ENCODE results near the gene ZNF672.

ZNF672 gene

GRCh38 chr1:248853663-248854375 is 15.8 kb downstream of the ZNF672 start:
- H3K4me1 ChIP-seq (ENCODE audit: control insufficient read depth, insufficient read depth, low read length), result peaks cover 19% of the 10 kb centered on the region
- no peaks in the 10 kb centered on the region for H3K27me3 ChIP-seq (ENCODE audit: control insufficient read depth in 1 of 2, insufficient read depth in 2 of 2, low read length in 2 of 2)
- H3K9ac ChIP-seq (ENCODE audit: low read length in 2 of 2), result no peak overlapping the region
- H3K36me3 ChIP-seq (ENCODE audit: control insufficient read depth in 2 of 2, insufficient read depth in 2 of 2, low read length in 2 of 2), result peaks cover 26 to 32% of the 10 kb centered on the region in 2 donors
- no peaks in the 10 kb centered on the region for H3K9me3 ChIP-seq (ENCODE audit: control insufficient read depth in 2 of 2, low read length in 2 of 2)
- H3K4me3 ChIP-seq (ENCODE audit: low read length in 2 of 2), result no peak overlapping the region
- no peak overlapping the region for H3K27ac ChIP-seq (ENCODE audit: low read length)

- Histone ChIP-seq H3K4me3 (ENCODE audit: low read length in 2 of 2) (no peak overlapping the region), H3K9me3 (ENCODE audit: control insufficient read depth in 2 of 2, low read length in 2 of 2) (no peaks in the 10 kb centered on the region), H3K27me3 (ENCODE audit: control insufficient read depth in 1 of 2, insufficient read depth in 2 of 2, low read length in 2 of 2) (no peaks in the 10 kb centered on the region), H3K4me1 (ENCODE audit: control insufficient read depth, insufficient read depth, low read length) (peaks cover 23% of the 10 kb centered on the region), H3K9ac (ENCODE audit: low read length in 2 of 2) (no peak overlapping the region), H3K36me3 (ENCODE audit: control insufficient read depth in 2 of 2, insufficient read depth in 2 of 2, low read length in 2 of 2) (peaks cover 11 to 22% of the 10 kb centered on the region in 2 donors), H3K27ac (ENCODE audit: low read length) (no peak overlapping the region)
These were observed 17.6 kb downstream of the ZNF672 start for GRCh38 chr1:248855580-248855979.

GRCh38 chr1:248856176-248856575 is 18.2 kb downstream of the ZNF672 start:
- Histone ChIP-seq H3K4me3 (ENCODE audit: low read length in 2 of 2) (no peak overlapping the region), H3K9ac (ENCODE audit: low read length in 2 of 2) (no peak overlapping the region), H3K4me1 (ENCODE audit: control insufficient read depth, insufficient read depth, low read length) (peaks cover 23% of the 10 kb centered on the region), H3K36me3 (ENCODE audit: control insufficient read depth in 2 of 2, insufficient read depth in 2 of 2, low read length in 2 of 2) (peaks cover 11 to 21% of the 10 kb centered on the region in 2 donors), H3K27me3 (ENCODE audit: control insufficient read depth in 1 of 2, insufficient read depth in 2 of 2, low read length in 2 of 2) (no peaks in the 10 kb centered on the region), H3K27ac (ENCODE audit: low read length) (no peak overlapping the region), H3K9me3 (ENCODE audit: control insufficient read depth in 2 of 2, low read length in 2 of 2) (no peaks in the 10 kb centered on the region)

- Histone ChIP-seq H3K36me3 (ENCODE audit: control insufficient read depth in 2 of 2, insufficient read depth in 2 of 2, low read length in 2 of 2) (peaks cover 11 to 19% of the 10 kb centered on the region in 2 donors), H3K4me1 (ENCODE audit: control insufficient read depth, insufficient read depth, low read length) (peaks cover 23% of the 10 kb centered on the region), H3K4me3 (ENCODE audit: low read length in 2 of 2) (peak overlapping the region; percentile 75 to 84), H3K9me3 (ENCODE audit: control insufficient read depth in 2 of 2, low read length in 2 of 2) (no peaks in the 10 kb centered on the region), H3K9ac (ENCODE audit: low read length in 2 of 2) (no peak overlapping the region), H3K27me3 (ENCODE audit: control insufficient read depth in 1 of 2, insufficient read depth in 2 of 2, low read length in 2 of 2) (no peaks in the 10 kb centered on the region), H3K27ac (ENCODE audit: low read length) (no peak overlapping the region)
These were observed 19.2 kb downstream of the ZNF672 start for GRCh38 chr1:248857201-248857600.

- Histone ChIP-seq H3K4me3 (ENCODE audit: low read length in 2 of 2) (peak overlapping the region; percentile 75 to 84), H3K4me1 (ENCODE audit: control insufficient read depth, insufficient read depth, low read length) (peaks cover 24% of the 10 kb centered on the region), H3K9me3 (ENCODE audit: control insufficient read depth in 2 of 2, low read length in 2 of 2) (no peaks in the 10 kb centered on the region), H3K27me3 (ENCODE audit: control insufficient read depth in 1 of 2, insufficient read depth in 2 of 2, low read length in 2 of 2) (no peaks in the 10 kb centered on the region), H3K36me3 (ENCODE audit: control insufficient read depth in 2 of 2, insufficient read depth in 2 of 2, low read length in 2 of 2) (peaks cover 11 to 19% of the 10 kb centered on the region in 2 donors), H3K9ac (ENCODE audit: low read length in 2 of 2) (peak overlapping the region; percentile 79 to 94), H3K27ac (ENCODE audit: low read length) (no peak overlapping the region)
These were observed 19.7 kb downstream of the ZNF672 start for GRCh38 chr1:248857749-248858095.

GRCh38 chr1:248858096-248858890 is 20.3 kb downstream of the ZNF672 start:
- H3K27me3 ChIP-seq (ENCODE audit: control insufficient read depth in 1 of 2, insufficient read depth in 2 of 2, low read length in 2 of 2), result no peaks in the 10 kb centered on the region
- peak overlapping the region; percentile 88 for H3K27ac ChIP-seq (ENCODE audit: low read length)
- peak overlapping the region; percentile 79 to 94 for H3K9ac ChIP-seq (ENCODE audit: low read length in 2 of 2)
- H3K36me3 ChIP-seq (ENCODE audit: control insufficient read depth in 2 of 2, insufficient read depth in 2 of 2, low read length in 2 of 2), result peaks cover 11 to 17% of the 10 kb centered on the region in 2 donors
- H3K4me3 ChIP-seq (ENCODE audit: low read length in 2 of 2), result peak overlapping the region; percentile 75 to 84
- H3K9me3 ChIP-seq (ENCODE audit: control insufficient read depth in 2 of 2, low read length in 2 of 2), result no peaks in the 10 kb centered on the region
- H3K4me1 ChIP-seq (ENCODE audit: control insufficient read depth, insufficient read depth, low read length), result peaks cover 30% of the 10 kb centered on the region

GRCh38 chr1:248858891-248859889 is 21.2 kb downstream of the ZNF672 start, which contains the start of gene ZNF692:
ZNF692 (minus strand) TSS chr1:248859085; CDS start chr1:248858309, 776 bp downstream.
- H3K9me3 ChIP-seq (ENCODE audit: control insufficient read depth in 2 of 2, low read length in 2 of 2), result no peaks in the 10 kb centered on the region
- peak within 1 kb of the TSS; percentile 93 to 94 for H3K9ac ChIP-seq (ENCODE audit: low read length in 2 of 2)
- H3K27ac ChIP-seq (ENCODE audit: low read length), result peak within 1 kb of the TSS; percentile 88
- H3K4me3 ChIP-seq (ENCODE audit: low read length in 2 of 2), result peak within 1 kb of the TSS; percentile 75 to 84
- peaks cover 36% of the 10 kb centered on the region for H3K4me1 ChIP-seq (ENCODE audit: control insufficient read depth, insufficient read depth, low read length)
- peaks cover 2 to 10% of the 10 kb centered on the region in 2 donors for H3K36me3 ChIP-seq (ENCODE audit: control insufficient read depth in 2 of 2, insufficient read depth in 2 of 2, low read length in 2 of 2)
- no peaks in the 10 kb centered on the region for H3K27me3 ChIP-seq (ENCODE audit: control insufficient read depth in 1 of 2, insufficient read depth in 2 of 2, low read length in 2 of 2)

GRCh38 chr1:248860007-248860406 is 22.0 kb downstream of the ZNF672 start:
- H3K4me3 ChIP-seq (ENCODE audit: low read length in 2 of 2), result peak overlapping the region in 1 of 2 donors; percentile 84
- H3K4me1 ChIP-seq (ENCODE audit: control insufficient read depth, insufficient read depth, low read length), result peaks cover 36% of the 10 kb centered on the region
- no peaks in the 10 kb centered on the region for H3K27me3 ChIP-seq (ENCODE audit: control insufficient read depth in 1 of 2, insufficient read depth in 2 of 2, low read length in 2 of 2)
- peak overlapping the region; percentile 88 for H3K27ac ChIP-seq (ENCODE audit: low read length)
- H3K9ac ChIP-seq (ENCODE audit: low read length in 2 of 2), result peak overlapping the region in 1 of 2 donors; percentile 94
- peaks cover 0 to 4% of the 10 kb centered on the region in 2 donors for H3K36me3 ChIP-seq (ENCODE audit: control insufficient read depth in 2 of 2, insufficient read depth in 2 of 2, low read length in 2 of 2)
- H3K9me3 ChIP-seq (ENCODE audit: control insufficient read depth in 2 of 2, low read length in 2 of 2), result no peaks in the 10 kb centered on the region

- peaks cover 34% of the 10 kb centered on the region for H3K4me1 ChIP-seq (ENCODE audit: control insufficient read depth, insufficient read depth, low read length)
- H3K9ac ChIP-seq (ENCODE audit: low read length in 2 of 2), result no peak overlapping the region
- no peak overlapping the region for H3K27ac ChIP-seq (ENCODE audit: low read length)
- no peaks in the 10 kb centered on the region for H3K27me3 ChIP-seq (ENCODE audit: control insufficient read depth in 1 of 2, insufficient read depth in 2 of 2, low read length in 2 of 2)
- no peak overlapping the region for H3K4me3 ChIP-seq (ENCODE audit: low read length in 2 of 2)
- H3K36me3 ChIP-seq (ENCODE audit: control insufficient read depth in 2 of 2, insufficient read depth in 2 of 2, low read length in 2 of 2), result no peaks in the 10 kb centered on the region
- no peaks in the 10 kb centered on the region for H3K9me3 ChIP-seq (ENCODE audit: control insufficient read depth in 2 of 2, low read length in 2 of 2)
These were observed 23.6 kb downstream of the ZNF672 start for GRCh38 chr1:248861616-248862015.

GRCh38 chr1:248862695-248862997 is 24.6 kb downstream of the ZNF672 start:
- Histone ChIP-seq H3K4me3 (ENCODE audit: low read length in 2 of 2) (peak overlapping the region; percentile 74 to 79), H3K27ac (ENCODE audit: low read length) (peak overlapping the region; percentile 31), H3K27me3 (ENCODE audit: control insufficient read depth in 1 of 2, insufficient read depth in 2 of 2, low read length in 2 of 2) (no peaks in the 10 kb centered on the region), H3K9me3 (ENCODE audit: control insufficient read depth in 2 of 2, low read length in 2 of 2) (no peaks in the 10 kb centered on the region), H3K4me1 (ENCODE audit: control insufficient read depth, insufficient read depth, low read length) (peaks cover 29% of the 10 kb centered on the region), H3K9ac (ENCODE audit: low read length in 2 of 2) (peak overlapping the region; percentile 21 to 58), H3K36me3 (ENCODE audit: control insufficient read depth in 2 of 2, insufficient read depth in 2 of 2, low read length in 2 of 2) (no peaks in the 10 kb centered on the region)
